ENCODE measurements around the gene CCT8. TPM values are rescaled to one million over a fixed set of nuclear protein-coding genes. Genes with fewer than 3 reads are reported as not detected.

The CCT8 gene
- total RNA-seq, 4 donors from 2014 or later: 73.7 to 114 (median 85.1) TPM

DNA sequence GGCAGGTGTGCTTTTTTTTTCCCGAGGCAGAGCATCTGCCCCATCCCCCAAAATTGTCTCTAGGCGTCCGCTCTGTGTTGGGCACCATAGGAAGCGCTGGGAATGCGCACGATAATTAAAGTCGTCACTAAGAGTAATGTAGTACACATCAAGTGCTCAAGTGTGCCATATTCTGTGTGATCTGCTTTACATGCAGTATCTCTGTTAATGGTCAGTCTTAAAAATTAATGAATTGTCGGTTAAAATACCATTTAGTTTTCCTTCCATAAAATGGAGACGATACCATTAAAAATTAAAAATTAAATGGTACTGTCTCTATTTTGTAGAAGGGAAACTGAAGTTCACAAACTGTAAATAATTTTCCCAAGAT lies 544 bp upstream of the CCT8 start:
- WGBS, 2 donors: 11 to 12% methylated on average over 9 of the region's 9 CpGs
- no peak for DNase-seq (ENCODE audit: low spot score in 2 of 2)
- intact Hi-C loops (cut with DNase I; ENCODE audit: low total_unique reads): no loop called here
- peak overlapping the region; percentile 56 for H3K4me3 ChIP-seq (ENCODE audit: low read depth, poor library complexity, severe bottlenecking)
- no peak for TF ChIP-seq POLR2A (IDR thresholded peaks at IDR 0.05)
- TF ChIP-seq, protein P1, sequence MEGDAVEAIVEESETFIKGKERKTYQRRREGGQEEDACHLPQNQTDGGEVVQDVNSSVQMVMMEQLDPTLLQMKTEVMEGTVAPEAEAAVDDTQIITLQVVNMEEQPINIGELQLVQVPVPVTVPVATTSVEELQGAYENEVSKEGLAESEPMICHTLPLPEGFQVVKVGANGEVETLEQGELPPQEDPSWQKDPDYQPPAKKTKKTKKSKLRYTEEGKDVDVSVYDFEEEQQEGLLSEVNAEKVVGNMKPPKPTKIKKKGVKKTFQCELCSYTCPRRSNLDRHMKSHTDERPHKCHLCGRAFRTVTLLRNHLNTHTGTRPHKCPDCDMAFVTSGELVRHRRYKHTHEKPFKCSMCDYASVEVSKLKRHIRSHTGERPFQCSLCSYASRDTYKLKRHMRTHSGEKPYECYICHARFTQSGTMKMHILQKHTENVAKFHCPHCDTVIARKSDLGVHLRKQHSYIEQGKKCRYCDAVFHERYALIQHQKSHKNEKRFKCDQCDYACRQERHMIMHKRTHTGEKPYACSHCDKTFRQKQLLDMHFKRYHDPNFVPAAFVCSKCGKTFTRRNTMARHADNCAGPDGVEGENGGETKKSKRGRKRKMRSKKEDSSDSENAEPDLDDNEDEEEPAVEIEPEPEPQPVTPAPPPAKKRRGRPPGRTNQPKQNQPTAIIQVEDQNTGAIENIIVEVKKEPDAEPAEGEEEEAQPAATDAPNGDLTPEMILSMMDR (IDR thresholded peaks at IDR 0.05): no peak

DNA sequence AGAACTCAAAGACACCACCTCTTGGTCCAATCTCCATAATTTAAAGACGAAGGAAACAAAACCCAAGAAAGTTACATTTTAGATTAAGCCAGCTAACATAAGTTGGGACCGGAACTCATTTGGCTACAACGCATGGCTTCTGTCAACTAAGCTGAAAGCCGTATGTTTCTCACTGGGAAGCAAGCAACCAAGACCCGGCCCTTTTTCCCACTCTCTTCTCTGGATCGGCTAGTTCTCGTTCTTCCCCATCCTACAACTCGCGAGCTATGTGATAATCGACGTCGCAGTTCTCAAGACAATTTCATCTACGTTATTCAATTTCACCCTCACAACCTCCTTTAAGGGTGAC lies 601 bp downstream of the CCT8 start:
- intact Hi-C loops (cut with DNase I; ENCODE audit: low total_unique reads): no loop called here
- WGBS, 2 donors: 0 to 1% methylated on average over 13 of the region's 13 CpGs
- no peak for TF ChIP-seq POLR2A (IDR thresholded peaks at IDR 0.05)
- TF ChIP-seq, protein P1 (IDR thresholded peaks at IDR 0.05): no peak
- peak overlapping the region; percentile 96 for H3K4me3 ChIP-seq (ENCODE audit: low read depth, poor library complexity, severe bottlenecking)
- DNase-seq (ENCODE audit: low spot score in 2 of 2): no peak

DNA sequence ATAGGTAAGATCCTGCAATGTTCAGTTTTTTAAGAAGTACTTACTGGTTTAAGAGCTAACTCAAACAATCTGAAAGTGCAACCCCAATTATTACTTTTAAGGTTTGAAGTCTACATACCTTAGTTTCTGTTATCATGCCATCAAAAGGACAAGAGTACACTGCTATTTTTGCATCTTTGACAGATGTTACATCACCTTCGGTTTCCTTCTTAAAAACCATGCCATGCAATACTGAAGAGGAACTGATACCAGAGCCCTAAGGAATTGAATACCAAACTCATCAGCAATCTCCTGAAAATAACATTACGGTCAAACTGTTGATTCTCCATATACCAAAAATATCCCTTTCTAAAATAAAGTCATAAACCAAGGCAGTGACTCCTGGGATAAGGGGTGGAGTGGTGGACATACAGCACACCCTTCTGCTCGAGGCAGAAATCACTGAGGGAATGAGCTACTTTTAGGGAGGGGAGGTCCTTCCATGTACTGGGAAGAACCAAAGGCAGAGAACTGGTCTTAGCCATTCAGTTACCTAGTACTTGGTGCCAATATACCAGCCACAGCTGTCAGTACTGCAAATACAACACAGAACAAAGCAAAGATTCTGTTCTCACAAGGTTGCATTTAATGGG lies 8.5 kb downstream of the CCT8 start:
- TF ChIP-seq, protein P1 (IDR thresholded peaks at IDR 0.05): no peak
- no peak for DNase-seq (ENCODE audit: low spot score in 2 of 2)
- WGBS, 2 donors: 77 to 81% methylated on average over 3 of the region's 3 CpGs
- intact Hi-C loops (cut with DNase I; ENCODE audit: low total_unique reads): no loop called here
- H3K4me3 ChIP-seq (ENCODE audit: low read depth, poor library complexity, severe bottlenecking): no peak overlapping the region

DNA sequence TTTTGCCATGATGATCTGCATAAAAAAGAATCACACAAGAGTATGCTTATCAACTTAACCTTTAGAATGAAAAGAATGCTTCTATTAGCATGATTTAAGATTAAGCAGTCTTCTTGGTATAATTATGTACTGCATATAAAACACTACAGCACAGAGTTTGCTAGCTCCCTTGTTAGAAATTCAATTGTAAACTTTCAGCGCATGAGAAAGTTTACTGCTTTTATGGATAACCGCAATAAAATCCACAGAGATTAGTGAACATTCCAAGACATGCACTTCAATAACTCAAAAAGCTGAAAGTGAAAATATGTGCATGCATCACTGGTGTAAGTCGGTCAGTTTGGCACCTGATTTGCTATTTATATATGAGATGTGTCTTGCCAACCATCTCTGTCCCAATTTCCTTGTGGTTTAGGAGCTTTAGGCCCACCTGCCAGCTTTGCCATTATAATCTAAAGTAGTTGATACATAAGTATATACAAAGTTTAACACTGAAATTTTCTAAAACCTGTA lies 16.9 kb downstream of the CCT8 start:
- intact Hi-C loops (cut with DNase I; ENCODE audit: low total_unique reads): no loop called here
- no peak for DNase-seq (ENCODE audit: low spot score in 2 of 2)
- H3K4me3 ChIP-seq (ENCODE audit: low read depth, poor library complexity, severe bottlenecking): no peak overlapping the region
- WGBS, 2 donors: 81 to 87% methylated on average over 3 of the region's 3 CpGs
- TF ChIP-seq POLR2A (IDR thresholded peaks at IDR 0.05): no peak
- TF ChIP-seq, protein P1 (IDR thresholded peaks at IDR 0.05): no peak

DNA sequence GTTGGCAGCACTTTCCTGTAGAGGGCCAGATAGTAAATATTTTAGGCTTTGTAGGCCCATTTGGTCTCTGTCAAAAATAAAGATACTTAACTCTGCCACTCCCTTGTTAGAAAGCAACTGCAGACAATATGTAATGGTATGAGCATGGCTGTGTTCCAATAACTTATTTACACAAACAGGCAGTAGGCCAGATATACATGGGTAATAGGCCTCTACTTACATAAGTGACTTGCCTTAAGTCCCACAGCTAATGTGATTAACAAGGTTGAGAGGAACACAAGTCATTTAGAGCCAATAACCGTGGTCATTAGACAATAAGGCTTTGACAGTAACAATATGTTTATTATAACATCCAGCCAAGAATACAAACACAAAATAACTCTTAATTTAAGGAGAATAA lies 17.4 kb downstream of the CCT8 start:
- WGBS, 2 donors: 44 to 69% methylated on average over 1 of the region's 1 CpG
- no peak for DNase-seq (ENCODE audit: low spot score in 2 of 2)
- intact Hi-C loops (cut with DNase I; ENCODE audit: low total_unique reads): no loop called here
- TF ChIP-seq POLR2A (IDR thresholded peaks at IDR 0.05): no peak
- TF ChIP-seq, protein P1 (IDR thresholded peaks at IDR 0.05): no peak
- H3K4me3 ChIP-seq (ENCODE audit: low read depth, poor library complexity, severe bottlenecking): no peak overlapping the region

DNA sequence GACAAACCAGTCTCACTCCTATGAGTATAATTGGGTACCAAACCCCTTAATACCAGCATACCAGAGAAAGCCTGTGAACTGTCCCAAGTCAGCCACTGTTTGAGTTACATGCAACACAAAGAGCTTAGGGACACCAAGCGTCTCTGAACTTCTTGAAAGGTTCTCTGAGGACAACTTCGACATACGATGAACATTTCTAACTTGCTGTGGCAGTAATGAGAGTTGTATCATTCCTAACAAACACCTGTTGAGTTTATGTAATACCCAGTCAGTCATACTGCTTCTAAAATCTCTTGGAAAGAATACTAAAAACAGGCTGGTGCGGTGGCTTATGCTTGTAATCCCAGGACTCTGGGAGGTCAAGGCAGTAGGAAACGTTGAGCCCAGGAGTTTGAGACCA lies 18.4 kb downstream of the CCT8 start:
- TF ChIP-seq POLR2A (IDR thresholded peaks at IDR 0.05): no peak
- TF ChIP-seq, protein P1 (IDR thresholded peaks at IDR 0.05): no peak
- no peak overlapping the region for H3K4me3 ChIP-seq (ENCODE audit: low read depth, poor library complexity, severe bottlenecking)
- 89 to 92% methylated on average over 5 of the region's 5 CpGs for WGBS, 2 donors
- intact Hi-C loops (cut with DNase I; ENCODE audit: low total_unique reads): no loop called here
- DNase-seq (ENCODE audit: low spot score in 2 of 2): no peak
